HepG2 (cell line): ENCODE data around the gene CLPX. TPM values are rescaled to one million over a fixed set of nuclear protein-coding genes. Genes with fewer than 3 reads are reported as not detected.

ENCODE experiments used
- ATAC-seq: fragments of 200-7000 bp; cut with Tn5 transposase; 3 replicates; pipeline ENCODE4 v1.9.1; 2020; ENCODE audit warnings: mild to moderate bottlenecking, moderate library complexity
- BruUV-seq: library from RNA; stranded (reverse); fragments of 400-500 nt; replicated peaks from 2 replicates; lab custom pipeline; 2021; lab: Mats Ljungman, UMichigan
- CTCF ChIA-PET: fragments of 300-600 bp; formaldehyde crosslinking; extraction: SDS; loops from one replicate; lab custom pipeline; 2021; ENCODE audit warnings: low total read pairs, inconsistent platforms, low intra/inter-chr PET ratio; lab: Yijun Ruan, JAX
- POLR2A ChIA-PET: fragments of 350-600 bp; sonication (Branson Sonifier 250); formaldehyde crosslinking; loops from one replicate; lab custom pipeline; 2020; ENCODE audit warnings: antibody characterized with exemption, inconsistent platforms; lab: Yijun Ruan, JAX
- DNase-seq: peaks from one replicate; pipeline ENCODE4 v3.0.0-alpha.2; 2015; ENCODE audit warnings: low spot score
- FAIRE-seq: peaks from 3 replicates; lab custom pipeline; 2011; peaks lifted over from hg19 to GRCh38; lab: Jason Lieb, UNC
- H2AFZ ChIP-seq: one replicate; pipeline ENCODE4 v1.6.1; 2011; ENCODE audit warnings: low read length, inconsistent platforms
- H3K27ac ChIP-seq: fragments of 300-600 bp; 3 replicates; pipeline ENCODE4 v1.8.0; 2011; ENCODE audit warnings: mixed run types, mild to moderate bottlenecking, mixed read lengths, low read length, inconsistent platforms; ENCODE audit not compliant: insufficient read depth; ENCODE audit errors: extremely low read length
- H3K27me3 ChIP-seq, 2 experiments: fragments of 200-600 bp in 1 of 2; 2 replicates in 1 of 2; 3 replicates in 1 of 2; pipeline versions ENCODE4 v1.6.0 to v1.8.0; 2011; ENCODE audit warnings: low read length in 2 of 2, mild to moderate bottlenecking in 2 of 2, moderate library complexity in 2 of 2, inconsistent platforms in 1 of 2; ENCODE audit not compliant: insufficient read depth in 2 of 2, control insufficient read depth in 1 of 2
- H3K36me3 ChIP-seq, 2 experiments: fragments of 200-600 bp in 1 of 2; replicated peaks in 1 of 2; 2 replicates in 1 of 2; 3 replicates in 1 of 2; pipeline versions ENCODE4 v1.5.1 to v1.8.0; 2011; ENCODE audit warnings: low read length in 2 of 2, inconsistent platforms in 1 of 2; ENCODE audit not compliant: insufficient read depth in 2 of 2, control insufficient read depth in 1 of 2
- H3K4me1 ChIP-seq: 2 replicates; pipeline ENCODE4 v1.5.1; 2012; ENCODE audit warnings: low read length, inconsistent platforms; ENCODE audit not compliant: insufficient read depth
- H3K4me2 ChIP-seq: 2 replicates; pipeline ENCODE4 v1.6.0; 2011; ENCODE audit warnings: low read depth, low read length, inconsistent platforms
- H3K4me3 ChIP-seq, 3 experiments: fragments of 200-600 bp in 1 of 3; sonication (generic), shearing (Covaris generic) in 1 of 3; replicated peaks in 1 of 3; 2 replicates each; pipeline ENCODE4 v1.5.1; 2011 to 2016; ENCODE audit warnings: low read length in 3 of 3, inconsistent platforms in 2 of 3, low read depth in 2 of 3, mild to moderate bottlenecking in 2 of 3, control low read depth in 1 of 3, mixed read lengths in 1 of 3; ENCODE audit not compliant: insufficient read depth in 1 of 3
- H3K79me2 ChIP-seq: one replicate; pipeline ENCODE4 v1.6.1; 2011; ENCODE audit warnings: low read length, inconsistent platforms; ENCODE audit not compliant: insufficient read depth
- H3K9ac ChIP-seq: 2 replicates; pipeline ENCODE4 v1.6.0; 2011; ENCODE audit warnings: mild to moderate bottlenecking, low read depth, low read length, inconsistent platforms; ENCODE audit not compliant: insufficient read depth
- H3K9me3 ChIP-seq: 2 replicates; pipeline ENCODE4 v1.5.1; 2012; ENCODE audit warnings: mild to moderate bottlenecking, low read length
- H4K20me1 ChIP-seq: 2 replicates; pipeline ENCODE4 v1.6.0; 2011; ENCODE audit warnings: inconsistent platforms, mild to moderate bottlenecking, low read length, moderate library complexity; ENCODE audit not compliant: insufficient read depth
- FIP1L1 ChIP-seq: fragments of 200-400 bp; formaldehyde crosslinking; IDR thresholded peaks from 2 replicates; pipeline ENCODE4 v1.6.1; 2018; ENCODE audit warnings: low read depth, mild to moderate bottlenecking, low read length, moderate library complexity, borderline replicate concordance; ENCODE audit not compliant: insufficient read depth
- GFI1 ChIP-seq: sonication (generic); formaldehyde crosslinking; IDR thresholded peaks from 2 replicates; pipeline ENCODE4 v1.5.0; 2020; ENCODE audit warnings: missing genetic modification reagents, mild to moderate bottlenecking, borderline replicate concordance
- HES4 ChIP-seq: sonication (generic); formaldehyde crosslinking; IDR thresholded peaks from 2 replicates; pipeline ENCODE4 v1.9.0; 2021; ENCODE audit warnings: mild to moderate bottlenecking, missing genetic modification reagents, borderline replicate concordance
- HMGXB4 ChIP-seq, 2 experiments: sonication (generic) in 1 of 2; formaldehyde crosslinking in 1 of 2; IDR thresholded peaks; 2 replicates each; pipeline versions ENCODE4 v1.4.0 to v1.6.1; 2018 to 2020; ENCODE audit warnings: missing genetic modification reagents in 2 of 2, borderline replicate concordance in 1 of 2, low read depth in 1 of 2, mild to moderate bottlenecking in 1 of 2, missing biosample characterization in 1 of 2
- HNRNPL ChIP-seq: fragments of 200-400 bp; formaldehyde crosslinking; IDR thresholded peaks from 2 replicates; pipeline ENCODE4 v1.6.1; 2017; ENCODE audit warnings: mild to moderate bottlenecking, low read depth, low read length
- PHF21A ChIP-seq: sonication (generic); formaldehyde crosslinking; IDR thresholded peaks from 2 replicates; pipeline ENCODE4 v1.5.0; 2020; ENCODE audit warnings: mild to moderate bottlenecking, missing genetic modification reagents
- SKI ChIP-seq: fragments of 450-650 bp; IDR thresholded peaks from one replicate; pipeline ENCODE4 v1.6.1; 2018; ENCODE audit warnings: mild to moderate bottlenecking; ENCODE audit not compliant: partially characterized antibody
- ZBTB26 ChIP-seq: IDR thresholded peaks from 2 replicates; pipeline ENCODE4 v1.6.1; 2016; ENCODE audit warnings: missing compliant biosample characterization, missing genetic modification reagents, borderline replicate concordance
- ZEB1 ChIP-seq: IDR thresholded peaks from 2 replicates; pipeline ENCODE4 v1.6.1; 2012; ENCODE audit warnings: mild to moderate bottlenecking, low read depth, inconsistent platforms; ENCODE audit not compliant: insufficient replicate concordance
- ZNF33B ChIP-seq: sonication (generic); formaldehyde crosslinking; IDR thresholded peaks from 2 replicates; pipeline ENCODE4 v1.5.1; 2020; ENCODE audit warnings: mild to moderate bottlenecking, missing genetic modification reagents
- ZNF550 ChIP-seq: sonication (generic); formaldehyde crosslinking; IDR thresholded peaks from 2 replicates; pipeline ENCODE4 v1.4.0; 2020; ENCODE audit warnings: mild to moderate bottlenecking, missing genetic modification reagents, borderline replicate concordance
- ZNF687 ChIP-seq: sonication (generic); formaldehyde crosslinking; IDR thresholded peaks from 2 replicates; pipeline ENCODE4 v1.5.1; 2020; ENCODE audit warnings: mild to moderate bottlenecking, missing genetic modification reagents, moderate library complexity
- ZNF777 ChIP-seq: sonication (generic); formaldehyde crosslinking; IDR thresholded peaks from 2 replicates; pipeline ENCODE4 v1.4.0; 2020; ENCODE audit warnings: missing genetic modification reagents
- ZSCAN9 ChIP-seq: IDR thresholded peaks from 2 replicates; pipeline ENCODE4 v1.6.1; 2016; ENCODE audit warnings: borderline replicate concordance
- WGBS: methylation state at CpG from one replicate; pipeline ENCODE4 v1.1.6; 2017; ENCODE audit warnings: low lambda C conversion rate; 5-methylcytosine and 5-hydroxymethylcytosine counted together
- in situ Hi-C: cut with HindIII; loops from 2 replicates; pipeline ENCODE4 v1.10.0; 2017; ENCODE audit warnings: low pct_unique_long_range_greater_than_20kb; ENCODE audit not compliant: extremely low pct_ligation_motif_present
- intact Hi-C: fragments of 100-400 bp; cut with micrococcal nuclease; formaldehyde crosslinking; loops from one replicate; pipeline ENCODE4 v1.10.0; 2022; ENCODE audit not compliant: unreplicated experiment
- polyA plus RNA-seq, 8 experiments: library from polyadenylated mRNA; depleted of rRNA in 3 of 8; stranded (reverse) in 7 of 8; unstranded in 1 of 8; fragments of >200 nt; fragmentation: Illumina TruSeq in 4 of 8; extraction: Trizol in 4 of 8; gene quantifications; 2 replicates each; pipeline versions ENCODE4 v1.2.1 to v1.2.3, GENCODE V29; 2011 to 2016; ENCODE audit warnings: low read depth in 4 of 8, missing spikeins in 1 of 8, mixed read lengths in 1 of 8; ENCODE audit not compliant: insufficient read depth in 1 of 8
- total RNA-seq, 5 experiments: library from RNA; depleted of rRNA; stranded (reverse); fragments of >200 nt; fragmentation: Illumina TruSeq; extraction: Trizol; gene quantifications; 2 replicates each; pipeline ENCODE4 v1.2.3, GENCODE V29; 2016; ENCODE audit warnings: low read depth in 1 of 5

CLPX gene
- total and polyA plus RNA-seq, 2 of the 13 experiments (the other 11 are each of a cell fraction or from before 2014, with no cell fraction given) = 33.9 to 61.3 TPM

DNA sequence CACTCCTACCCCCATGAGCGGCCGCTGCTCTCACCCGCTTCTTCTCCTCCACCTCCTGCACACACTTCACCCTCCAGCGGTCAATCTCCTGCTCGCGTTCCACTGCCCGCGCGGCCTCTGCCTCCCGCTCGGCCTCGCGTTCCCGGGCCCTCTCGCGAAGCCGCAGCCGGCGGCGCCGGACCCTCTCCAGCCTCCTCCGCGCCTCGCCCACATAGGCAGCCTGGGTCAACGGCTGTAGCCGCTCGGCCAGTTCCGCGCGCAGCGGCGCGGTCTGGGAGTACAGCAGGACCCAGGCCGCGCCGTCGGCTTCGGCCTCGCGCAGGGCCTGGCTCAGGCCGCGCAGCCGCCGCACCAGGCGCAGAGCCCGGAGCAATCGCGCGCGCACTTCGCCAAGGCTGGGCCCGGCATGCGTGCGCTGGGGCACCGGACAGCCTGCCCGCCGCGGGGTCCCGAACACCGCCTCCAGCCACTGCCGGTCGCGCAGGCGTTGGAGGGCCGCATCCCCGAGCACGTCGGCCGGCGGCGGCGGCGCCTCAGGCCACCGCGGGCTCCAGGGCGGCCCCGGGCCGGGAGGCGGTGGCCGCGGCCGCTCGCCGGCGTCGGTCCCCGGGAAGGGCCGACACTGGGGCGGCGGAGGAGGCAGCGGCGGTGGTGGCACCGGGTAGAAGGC lies 52.1 kb downstream of the CLPX start (continued):
- peak; percentile 41 to 62; a peak in 2 of 4 replicates for TF ChIP-seq HMGXB4 (CRISPR knock-in tag; IDR thresholded peaks at IDR 0.05; ENCODE audit: borderline replicate concordance in 1 of 2, low read depth in 1 of 2)
- peak; percentile 78 for TF ChIP-seq ZNF687
- TF ChIP-seq HES4 = 0 out of 2 replicates have a peak, but pooled peaks have one; percentile 30

DNA sequence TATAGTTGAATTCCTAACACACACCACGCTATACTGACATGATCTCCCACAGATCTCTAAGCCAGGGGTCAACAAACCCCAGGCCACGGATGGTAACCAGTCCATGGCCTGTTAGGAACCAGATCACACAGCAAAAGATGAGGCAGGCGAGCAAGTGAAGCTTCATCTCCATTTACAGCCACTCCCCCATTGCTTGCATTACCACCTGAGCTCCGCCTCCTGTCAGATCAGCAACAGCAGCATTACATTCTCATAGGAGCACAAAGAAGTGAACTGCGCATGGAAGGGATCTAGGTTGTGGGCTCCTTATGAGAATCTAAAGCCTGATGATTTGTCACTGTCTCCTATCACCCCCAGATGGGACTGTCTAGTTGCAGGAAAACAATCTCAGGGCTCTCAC lies 54.2 kb downstream of the CLPX start:
- Histone ChIP-seq H3K27me3 (no peaks in the 10 kb centered on the region; a peak in 1 of 5 replicates), H2AFZ (no peak overlapping the region), H3K4me2 (0 out of 2 replicates have a peak overlapping the region, but pooled peaks have one; percentile 27), H3K36me3 (peaks cover 23 to 36% of the 10 kb centered on the region in 2 experiments), H4K20me1 (peaks cover 6% of the 10 kb centered on the region), H3K79me2 (peaks cover 19% of the 10 kb centered on the region), H3K4me1 (peaks cover 22% of the 10 kb centered on the region), H3K4me3 (no peak overlapping the region), H3K27ac (no peak overlapping the region), H3K9ac (no peak overlapping the region), H3K9me3 (no peaks in the 10 kb centered on the region)
- DNase-seq = no peak
- POLR2A ChIA-PET = no interaction called here
- ATAC-seq = no peak
- CTCF ChIA-PET = no interaction called here
- 95% methylated on average over 4 of the region's 5 CpGs for WGBS
- BruUV-seq = no TSS peak
- in situ Hi-C loops (no loop called here), intact Hi-C loops (no loop called here)
- no peak for FAIRE-seq
- TF ChIP-seq ZNF777 (CRISPR knock-in tag) = no peak
- no peak for TF ChIP-seq PHF21A (CRISPR knock-in tag)
- no peak for TF ChIP-seq ZBTB26 (CRISPR knock-in tag)
- TF ChIP-seq SKI = no peak
- no peak for TF ChIP-seq FIP1L1
- TF ChIP-seq ZNF550 (CRISPR knock-in tag) = no peak
- TF ChIP-seq HNRNPL = no peak
- TF ChIP-seq ZNF33B (CRISPR knock-in tag) = no peak
- TF ChIP-seq ZSCAN9 (CRISPR knock-in tag) = no peak
- TF ChIP-seq GFI1 (CRISPR knock-in tag) = no peak
- no peak for TF ChIP-seq ZEB1
